Retinal pigment epithelial cell (primary cell): ENCODE results near the gene PTPRS.
A peak's percentile ranks its signal among the peaks of the same experiment; 100 is the strongest.
"Not testable (repeated sequence)": the region's sequence is repeated elsewhere in the genome, so short reads cannot be mapped to it uniquely, and the experiment has no call there.

Source experiments
- DNase-seq: peaks from one replicate; pipeline ENCODE4 v3.0.0-alpha.2; 2010; ENCODE audit warnings: low read depth
- H3K4me3 ChIP-seq: 2 replicates; pipeline ENCODE4 v1.5.1; 2011; ENCODE audit warnings: mild to moderate bottlenecking, low read length, control low read depth, moderate library complexity
- TF ChIP-seq, protein P1 (sequence below): conservative IDR thresholded peaks from 2 replicates; pipeline ENCODE4 v1.5.1; 2011; ENCODE audit warnings: low read depth, low read length, control low read depth, inconsistent platforms

PTPRS gene

DNA sequence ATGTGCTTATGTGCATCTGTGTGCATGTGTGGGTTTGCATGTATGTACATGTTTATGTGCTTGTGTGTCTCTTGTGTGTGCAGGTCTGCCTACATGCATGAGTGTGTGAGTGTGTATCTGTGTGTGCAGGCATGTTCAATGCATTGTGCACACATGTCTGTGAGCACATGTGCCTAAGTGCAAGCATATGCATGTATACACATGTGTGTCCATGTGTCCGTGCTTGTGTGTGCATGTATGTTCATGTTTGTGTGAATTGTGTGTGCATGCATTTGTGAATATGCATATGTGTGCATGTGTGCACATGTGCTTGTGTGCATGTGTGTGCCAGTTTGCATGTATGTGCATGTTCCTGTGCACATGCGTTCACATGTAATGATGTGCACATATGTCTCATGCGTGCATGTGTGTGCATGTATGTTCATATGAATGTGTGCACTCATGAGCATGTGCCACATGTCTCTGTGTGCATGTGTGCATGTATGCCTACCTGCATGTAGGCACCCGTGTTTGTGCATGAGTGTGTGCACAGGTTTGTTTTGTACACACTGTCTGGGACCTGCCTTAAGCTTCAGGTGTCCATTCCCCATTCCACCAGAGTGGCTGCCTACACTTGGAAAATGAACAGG lies 32.1 kb upstream of the PTPRS start:
- TF ChIP-seq, protein P1, sequence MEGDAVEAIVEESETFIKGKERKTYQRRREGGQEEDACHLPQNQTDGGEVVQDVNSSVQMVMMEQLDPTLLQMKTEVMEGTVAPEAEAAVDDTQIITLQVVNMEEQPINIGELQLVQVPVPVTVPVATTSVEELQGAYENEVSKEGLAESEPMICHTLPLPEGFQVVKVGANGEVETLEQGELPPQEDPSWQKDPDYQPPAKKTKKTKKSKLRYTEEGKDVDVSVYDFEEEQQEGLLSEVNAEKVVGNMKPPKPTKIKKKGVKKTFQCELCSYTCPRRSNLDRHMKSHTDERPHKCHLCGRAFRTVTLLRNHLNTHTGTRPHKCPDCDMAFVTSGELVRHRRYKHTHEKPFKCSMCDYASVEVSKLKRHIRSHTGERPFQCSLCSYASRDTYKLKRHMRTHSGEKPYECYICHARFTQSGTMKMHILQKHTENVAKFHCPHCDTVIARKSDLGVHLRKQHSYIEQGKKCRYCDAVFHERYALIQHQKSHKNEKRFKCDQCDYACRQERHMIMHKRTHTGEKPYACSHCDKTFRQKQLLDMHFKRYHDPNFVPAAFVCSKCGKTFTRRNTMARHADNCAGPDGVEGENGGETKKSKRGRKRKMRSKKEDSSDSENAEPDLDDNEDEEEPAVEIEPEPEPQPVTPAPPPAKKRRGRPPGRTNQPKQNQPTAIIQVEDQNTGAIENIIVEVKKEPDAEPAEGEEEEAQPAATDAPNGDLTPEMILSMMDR = no peak
- H3K4me3 ChIP-seq = no peak overlapping the region

DNA sequence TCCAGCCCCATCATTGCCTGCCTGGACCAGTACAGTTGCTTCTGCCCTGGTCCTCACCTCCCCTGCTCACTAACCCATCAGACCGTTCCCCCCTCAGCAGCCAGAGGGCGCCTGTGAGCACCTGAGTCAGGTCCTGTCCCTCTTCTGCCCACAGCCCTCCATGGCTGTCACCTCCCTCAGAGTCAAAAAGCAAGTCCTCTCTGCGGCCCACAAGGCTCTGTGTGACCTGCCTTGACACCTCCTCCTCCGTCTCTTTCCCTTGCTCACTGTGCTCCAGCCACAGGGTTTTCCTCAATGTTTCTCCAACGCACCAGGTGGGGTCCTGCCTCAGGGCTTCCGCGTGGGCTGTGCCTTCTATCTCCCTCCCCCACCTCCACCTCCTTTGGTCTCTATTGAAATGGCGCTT lies 29.4 kb upstream of the PTPRS start:
- no peak overlapping the region for H3K4me3 ChIP-seq
- no peak for DNase-seq
- TF ChIP-seq, protein P1 = peak; percentile 80

More for the DNA sequence above, 32.1 kb upstream of the PTPRS start:
- no peak for DNase-seq

GRCh38 chr19:5369304-5369703 lies 28.7 kb upstream of the PTPRS start:
- no peak for DNase-seq
- no peak overlapping the region for H3K4me3 ChIP-seq
- TF ChIP-seq, protein P1 = no peak

- no peak for DNase-seq
- TF ChIP-seq, protein P1 = no peak
- H3K4me3 ChIP-seq = no peak overlapping the region
These were observed 27.0 kb upstream of the PTPRS start for GRCh38 chr19:5367530-5368133.

DNA sequence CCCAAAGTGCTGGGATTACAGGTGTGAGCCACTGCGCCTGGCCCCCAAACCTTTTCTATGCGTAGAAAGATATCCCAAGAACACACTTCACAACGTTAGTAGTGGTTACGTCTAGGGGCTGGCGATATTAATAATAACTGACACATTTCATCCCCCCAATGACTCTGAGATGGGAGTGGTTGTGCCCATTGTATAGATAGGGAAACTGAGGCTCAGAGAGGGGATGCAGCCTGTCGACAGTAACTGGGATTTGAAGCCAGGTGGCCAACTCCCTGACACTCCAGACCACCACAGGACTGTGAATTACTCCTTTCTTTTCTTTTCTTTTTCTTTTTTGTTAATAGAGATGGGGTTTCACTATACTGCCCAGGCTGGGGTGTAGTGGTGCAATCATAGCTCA lies 25.3 kb upstream of the PTPRS start:
- no peak overlapping the region for H3K4me3 ChIP-seq
- no peak for DNase-seq
- TF ChIP-seq, protein P1 = no peak

- no peak overlapping the region for H3K4me3 ChIP-seq
- DNase-seq = no peak
- TF ChIP-seq, protein P1 = no peak
These were observed 24.1 kb upstream of the PTPRS start for GRCh38 chr19:5364674-5365073.

- not testable (repeated sequence) for DNase-seq, H3K4me3 ChIP-seq
These were observed 21.2 kb upstream of the PTPRS start for GRCh38 chr19:5361839-5362238.

- no peak for DNase-seq
- H3K4me3 ChIP-seq = no peak overlapping the region
- TF ChIP-seq, protein P1 = no peak
These were observed 20.8 kb upstream of the PTPRS start for GRCh38 chr19:5361407-5361806.
